WTC11 (cell line): ENCODE data around the gene OXLD1. TPM values are rescaled to one million over a fixed set of nuclear protein-coding genes. Genes with fewer than 3 reads are reported as not detected.

ENCODE experiments used
- ATAC-seq: fragments of 200-7000 bp; cut with Tn5 transposase; 2 replicates; pipeline ENCODE4 v1.10.0; 2021; ENCODE audit warnings: mild to moderate bottlenecking, moderate library complexity
- CTCF ChIA-PET: fragments of 300-600 bp; sonication (Branson Sonifier 250); formaldehyde crosslinking; loops from one replicate; lab custom pipeline; 2021; ENCODE audit warnings: antibody characterized with exemption; lab: Charles Lee
- POLR2A ChIA-PET: fragments of 350-600 bp; sonication (Branson Sonifier 250); formaldehyde crosslinking; loops from one replicate; lab custom pipeline; 2021; ENCODE audit warnings: antibody characterized with exemption; lab: Charles Lee
- DNase-seq: peaks from one replicate; pipeline ENCODE4 v3.0.0; 2021; ENCODE audit warnings: low spot score
- H3K27ac Mint-ChIP-seq: 2 replicates; pipeline ENCODE4 v1.8.0; 2021; ENCODE audit warnings: mixed read lengths
- H3K27me3 Mint-ChIP-seq: 2 replicates; pipeline ENCODE4 v1.8.0; 2021; ENCODE audit warnings: low read depth, mild to moderate bottlenecking, moderate library complexity, mixed read lengths
- H3K36me3 Mint-ChIP-seq: 2 replicates; pipeline ENCODE4 v1.8.0; 2021; ENCODE audit warnings: mixed read lengths
- H3K4me1 Mint-ChIP-seq: 2 replicates; pipeline ENCODE4 v1.8.0; 2022; ENCODE audit warnings: mixed read lengths
- H3K4me3 Mint-ChIP-seq: 2 replicates; pipeline ENCODE4 v1.8.0; 2021; ENCODE audit warnings: mild to moderate bottlenecking, moderate library complexity, mixed read lengths
- H3K9me3 Mint-ChIP-seq: 2 replicates; pipeline ENCODE4 v1.8.0; 2021; ENCODE audit warnings: mixed read lengths
- ESRRA ChIP-seq: sonication (generic); formaldehyde crosslinking; IDR thresholded peaks from 2 replicates; pipeline ENCODE4 v1.8.1; 2022; ENCODE audit warnings: mild to moderate bottlenecking, missing genetic modification reagents, borderline replicate concordance
- ETV6 ChIP-seq: sonication (generic); formaldehyde crosslinking; IDR thresholded peaks from 2 replicates; pipeline ENCODE4 v1.8.1; 2022; ENCODE audit warnings: mild to moderate bottlenecking, missing genetic modification reagents
- FOXP1 ChIP-seq: sonication (generic); formaldehyde crosslinking; IDR thresholded peaks from 2 replicates; pipeline ENCODE4 v1.8.0; 2022; ENCODE audit warnings: missing genetic modification reagents, mild to moderate bottlenecking, moderate library complexity, borderline replicate concordance
- HMGA2 ChIP-seq: fragments of 250-450 bp; sonication (Bioruptor Pico); IDR thresholded peaks from 2 replicates; pipeline ENCODE4 v1.4.0; 2021; ENCODE audit warnings: mild to moderate bottlenecking, moderate library complexity
- IRF2 ChIP-seq: sonication (generic); formaldehyde crosslinking; IDR thresholded peaks from 2 replicates; pipeline ENCODE4 v1.8.0; 2022; ENCODE audit warnings: low read depth, missing genetic modification reagents, borderline replicate concordance
- KAT7 ChIP-seq: sonication (generic); formaldehyde crosslinking; IDR thresholded peaks from 2 replicates; pipeline ENCODE4 v1.8.1; 2023; ENCODE audit warnings: missing genetic modification reagents, mild to moderate bottlenecking, borderline replicate concordance
- MAX ChIP-seq: sonication (generic); formaldehyde crosslinking; IDR thresholded peaks from 2 replicates; pipeline ENCODE4 v1.8.0; 2022; ENCODE audit warnings: mild to moderate bottlenecking, missing genetic modification reagents
- MXD4 ChIP-seq: fragments of 250-450 bp; sonication (Bioruptor Pico); IDR thresholded peaks from 2 replicates; pipeline ENCODE4 v1.8.0; 2021; ENCODE audit warnings: mild to moderate bottlenecking, moderate library complexity, borderline replicate concordance
- RELA ChIP-seq: sonication (generic); formaldehyde crosslinking; IDR thresholded peaks from 2 replicates; pipeline ENCODE4 v1.8.1; 2022; ENCODE audit warnings: missing genetic modification reagents, mild to moderate bottlenecking, borderline replicate concordance
- RORB ChIP-seq: fragments of 250-450 bp; sonication (Bioruptor Pico); IDR thresholded peaks from 2 replicates; pipeline ENCODE4 v1.9.0; 2021; ENCODE audit warnings: mild to moderate bottlenecking
- USF2 ChIP-seq: sonication (generic); formaldehyde crosslinking; IDR thresholded peaks from 2 replicates; pipeline ENCODE4 v1.8.1; 2023; ENCODE audit warnings: mild to moderate bottlenecking, missing genetic modification reagents, moderate library complexity
- ZNF232 ChIP-seq: sonication (generic); formaldehyde crosslinking; IDR thresholded peaks from 2 replicates; pipeline ENCODE4 v1.8.0; 2022; ENCODE audit warnings: mild to moderate bottlenecking, missing genetic modification reagents
- total RNA-seq: library from RNA; stranded (reverse); gene quantifications from 3 replicates; pipeline ENCODE4 v1.2.3, GENCODE V29; 2021
- TF ChIP-seq, protein P1 (sequence below): sonication (generic); formaldehyde crosslinking; IDR thresholded peaks from 2 replicates; pipeline ENCODE4 v1.8.1; 2022; ENCODE audit warnings: low read depth, mild to moderate bottlenecking, moderate library complexity, missing genetic modification reagents, borderline replicate concordance
- TF ChIP-seq, protein P2 (sequence below): sonication (generic); formaldehyde crosslinking; IDR thresholded peaks from 2 replicates; pipeline ENCODE4 v1.8.1; 2023; ENCODE audit warnings: mild to moderate bottlenecking, missing genetic modification reagents, borderline replicate concordance
- TF ChIP-seq, protein P3 (sequence below): sonication (generic); formaldehyde crosslinking; IDR thresholded peaks from 2 replicates; pipeline ENCODE4 v1.8.1; 2023; ENCODE audit warnings: mild to moderate bottlenecking, missing genetic modification reagents
- TF ChIP-seq, protein P4 (sequence below): fragments of 250-450 bp; sonication (Bioruptor Pico); IDR thresholded peaks from 2 replicates; pipeline ENCODE4 v1.9.0; 2021; ENCODE audit warnings: mild to moderate bottlenecking
- TF ChIP-seq, protein P5 (sequence below): sonication (generic); formaldehyde crosslinking; IDR thresholded peaks from 2 replicates; pipeline ENCODE4 v1.8.0; 2022; ENCODE audit warnings: mild to moderate bottlenecking, missing genetic modification reagents

The OXLD1 gene
- total RNA-seq, 1 experiment from 2014 or later, result 49.6 TPM

- TF ChIP-seq, protein P1, sequence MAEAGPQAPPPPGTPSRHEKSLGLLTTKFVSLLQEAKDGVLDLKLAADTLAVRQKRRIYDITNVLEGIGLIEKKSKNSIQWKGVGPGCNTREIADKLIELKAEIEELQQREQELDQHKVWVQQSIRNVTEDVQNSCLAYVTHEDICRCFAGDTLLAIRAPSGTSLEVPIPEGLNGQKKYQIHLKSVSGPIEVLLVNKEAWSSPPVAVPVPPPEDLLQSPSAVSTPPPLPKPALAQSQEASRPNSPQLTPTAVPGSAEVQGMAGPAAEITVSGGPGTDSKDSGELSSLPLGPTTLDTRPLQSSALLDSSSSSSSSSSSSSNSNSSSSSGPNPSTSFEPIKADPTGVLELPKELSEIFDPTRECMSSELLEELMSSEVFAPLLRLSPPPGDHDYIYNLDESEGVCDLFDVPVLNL (CRISPR knock-in tag), result no peak
- TF ChIP-seq HMGA2 (CRISPR knock-in tag) (no peak), RORB (CRISPR knock-in tag) (no peak), ESRRA (no peak), MXD4 (CRISPR knock-in tag) (no peak), RELA (CRISPR knock-in tag) (no peak), FOXP1 (CRISPR knock-in tag) (no peak), MAX (no peak)
- TF ChIP-seq, protein P2, sequence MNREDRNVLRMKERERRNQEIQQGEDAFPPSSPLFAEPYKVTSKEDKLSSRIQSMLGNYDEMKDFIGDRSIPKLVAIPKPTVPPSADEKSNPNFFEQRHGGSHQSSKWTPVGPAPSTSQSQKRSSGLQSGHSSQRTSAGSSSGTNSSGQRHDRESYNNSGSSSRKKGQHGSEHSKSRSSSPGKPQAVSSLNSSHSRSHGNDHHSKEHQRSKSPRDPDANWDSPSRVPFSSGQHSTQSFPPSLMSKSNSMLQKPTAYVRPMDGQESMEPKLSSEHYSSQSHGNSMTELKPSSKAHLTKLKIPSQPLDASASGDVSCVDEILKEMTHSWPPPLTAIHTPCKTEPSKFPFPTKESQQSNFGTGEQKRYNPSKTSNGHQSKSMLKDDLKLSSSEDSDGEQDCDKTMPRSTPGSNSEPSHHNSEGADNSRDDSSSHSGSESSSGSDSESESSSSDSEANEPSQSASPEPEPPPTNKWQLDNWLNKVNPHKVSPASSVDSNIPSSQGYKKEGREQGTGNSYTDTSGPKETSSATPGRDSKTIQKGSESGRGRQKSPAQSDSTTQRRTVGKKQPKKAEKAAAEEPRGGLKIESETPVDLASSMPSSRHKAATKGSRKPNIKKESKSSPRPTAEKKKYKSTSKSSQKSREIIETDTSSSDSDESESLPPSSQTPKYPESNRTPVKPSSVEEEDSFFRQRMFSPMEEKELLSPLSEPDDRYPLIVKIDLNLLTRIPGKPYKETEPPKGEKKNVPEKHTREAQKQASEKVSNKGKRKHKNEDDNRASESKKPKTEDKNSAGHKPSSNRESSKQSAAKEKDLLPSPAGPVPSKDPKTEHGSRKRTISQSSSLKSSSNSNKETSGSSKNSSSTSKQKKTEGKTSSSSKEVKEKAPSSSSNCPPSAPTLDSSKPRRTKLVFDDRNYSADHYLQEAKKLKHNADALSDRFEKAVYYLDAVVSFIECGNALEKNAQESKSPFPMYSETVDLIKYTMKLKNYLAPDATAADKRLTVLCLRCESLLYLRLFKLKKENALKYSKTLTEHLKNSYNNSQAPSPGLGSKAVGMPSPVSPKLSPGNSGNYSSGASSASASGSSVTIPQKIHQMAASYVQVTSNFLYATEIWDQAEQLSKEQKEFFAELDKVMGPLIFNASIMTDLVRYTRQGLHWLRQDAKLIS (CRISPR knock-in tag), result no peak
- TF ChIP-seq, protein P3, sequence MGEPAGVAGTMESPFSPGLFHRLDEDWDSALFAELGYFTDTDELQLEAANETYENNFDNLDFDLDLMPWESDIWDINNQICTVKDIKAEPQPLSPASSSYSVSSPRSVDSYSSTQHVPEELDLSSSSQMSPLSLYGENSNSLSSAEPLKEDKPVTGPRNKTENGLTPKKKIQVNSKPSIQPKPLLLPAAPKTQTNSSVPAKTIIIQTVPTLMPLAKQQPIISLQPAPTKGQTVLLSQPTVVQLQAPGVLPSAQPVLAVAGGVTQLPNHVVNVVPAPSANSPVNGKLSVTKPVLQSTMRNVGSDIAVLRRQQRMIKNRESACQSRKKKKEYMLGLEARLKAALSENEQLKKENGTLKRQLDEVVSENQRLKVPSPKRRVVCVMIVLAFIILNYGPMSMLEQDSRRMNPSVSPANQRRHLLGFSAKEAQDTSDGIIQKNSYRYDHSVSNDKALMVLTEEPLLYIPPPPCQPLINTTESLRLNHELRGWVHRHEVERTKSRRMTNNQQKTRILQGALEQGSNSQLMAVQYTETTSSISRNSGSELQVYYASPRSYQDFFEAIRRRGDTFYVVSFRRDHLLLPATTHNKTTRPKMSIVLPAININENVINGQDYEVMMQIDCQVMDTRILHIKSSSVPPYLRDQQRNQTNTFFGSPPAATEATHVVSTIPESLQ (CRISPR knock-in tag), result no peak
- TF ChIP-seq, protein P4, sequence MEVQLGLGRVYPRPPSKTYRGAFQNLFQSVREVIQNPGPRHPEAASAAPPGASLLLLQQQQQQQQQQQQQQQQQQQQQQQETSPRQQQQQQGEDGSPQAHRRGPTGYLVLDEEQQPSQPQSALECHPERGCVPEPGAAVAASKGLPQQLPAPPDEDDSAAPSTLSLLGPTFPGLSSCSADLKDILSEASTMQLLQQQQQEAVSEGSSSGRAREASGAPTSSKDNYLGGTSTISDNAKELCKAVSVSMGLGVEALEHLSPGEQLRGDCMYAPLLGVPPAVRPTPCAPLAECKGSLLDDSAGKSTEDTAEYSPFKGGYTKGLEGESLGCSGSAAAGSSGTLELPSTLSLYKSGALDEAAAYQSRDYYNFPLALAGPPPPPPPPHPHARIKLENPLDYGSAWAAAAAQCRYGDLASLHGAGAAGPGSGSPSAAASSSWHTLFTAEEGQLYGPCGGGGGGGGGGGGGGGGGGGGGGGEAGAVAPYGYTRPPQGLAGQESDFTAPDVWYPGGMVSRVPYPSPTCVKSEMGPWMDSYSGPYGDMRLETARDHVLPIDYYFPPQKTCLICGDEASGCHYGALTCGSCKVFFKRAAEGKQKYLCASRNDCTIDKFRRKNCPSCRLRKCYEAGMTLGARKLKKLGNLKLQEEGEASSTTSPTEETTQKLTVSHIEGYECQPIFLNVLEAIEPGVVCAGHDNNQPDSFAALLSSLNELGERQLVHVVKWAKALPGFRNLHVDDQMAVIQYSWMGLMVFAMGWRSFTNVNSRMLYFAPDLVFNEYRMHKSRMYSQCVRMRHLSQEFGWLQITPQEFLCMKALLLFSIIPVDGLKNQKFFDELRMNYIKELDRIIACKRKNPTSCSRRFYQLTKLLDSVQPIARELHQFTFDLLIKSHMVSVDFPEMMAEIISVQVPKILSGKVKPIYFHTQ (CRISPR knock-in tag), result no peak
Measured at GRCh38 chr17:81644496-81644895, 21.9 kb downstream of the OXLD1 start (continued).

- H3K27ac Mint-ChIP-seq, result peak overlapping the region; percentile 18; the same call in 1 of the 2 replicates
- DNase-seq, result no peak
- CTCF ChIA-PET, result no interaction called here
- TF ChIP-seq ZNF232 (CRISPR knock-in tag), result no peak
- TF ChIP-seq, protein P4 (CRISPR knock-in tag), result no peak
- TF ChIP-seq ETV6, result no peak
- TF ChIP-seq FOXP1 (CRISPR knock-in tag), result no peak
- no peak for TF ChIP-seq KAT7 (CRISPR knock-in tag)
- TF ChIP-seq USF2 (CRISPR knock-in tag), result no peak
- TF ChIP-seq, protein P5, sequence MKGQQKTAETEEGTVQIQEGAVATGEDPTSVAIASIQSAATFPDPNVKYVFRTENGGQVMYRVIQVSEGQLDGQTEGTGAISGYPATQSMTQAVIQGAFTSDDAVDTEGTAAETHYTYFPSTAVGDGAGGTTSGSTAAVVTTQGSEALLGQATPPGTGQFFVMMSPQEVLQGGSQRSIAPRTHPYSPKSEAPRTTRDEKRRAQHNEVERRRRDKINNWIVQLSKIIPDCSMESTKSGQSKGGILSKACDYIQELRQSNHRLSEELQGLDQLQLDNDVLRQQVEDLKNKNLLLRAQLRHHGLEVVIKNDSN (CRISPR knock-in tag), result no peak
- no peak for TF ChIP-seq IRF2 (CRISPR knock-in tag)
- no peak for TF ChIP-seq ESRRA
- TF ChIP-seq RORB (CRISPR knock-in tag), result no peak
Measured at GRCh38 chr17:81641825-81642489, 24.4 kb downstream of the OXLD1 start.

More at GRCh38 chr17:81641825-81642489, 24.4 kb downstream of the OXLD1 start:
- H3K27me3 Mint-ChIP-seq, result peaks cover 7% of the 10 kb centered on the region
- no peaks in the 10 kb centered on the region for H3K36me3 Mint-ChIP-seq
- peak; percentile 28; the same call in 1 of the 2 replicates for ATAC-seq
- POLR2A ChIA-PET, result no interaction called here
- H3K4me1 Mint-ChIP-seq, result no peaks in the 10 kb centered on the region
- no peak overlapping the region for H3K4me3 Mint-ChIP-seq
- H3K9me3 Mint-ChIP-seq, result no peaks in the 10 kb centered on the region
